GM12873 (cell line): Measurements from ENCODE around the gene SCO1.

Experiments used
- TF ChIP-seq, protein P1 (sequence below): IDR thresholded peaks from 2 replicates; pipeline ENCODE4 v1.5.1; 2012; ENCODE audit warnings: low read depth, mild to moderate bottlenecking, moderate library complexity, low read length, control low read depth; ENCODE audit not compliant: insufficient read depth; ENCODE audit errors: missing control alignments

SCO1 gene

DNA sequence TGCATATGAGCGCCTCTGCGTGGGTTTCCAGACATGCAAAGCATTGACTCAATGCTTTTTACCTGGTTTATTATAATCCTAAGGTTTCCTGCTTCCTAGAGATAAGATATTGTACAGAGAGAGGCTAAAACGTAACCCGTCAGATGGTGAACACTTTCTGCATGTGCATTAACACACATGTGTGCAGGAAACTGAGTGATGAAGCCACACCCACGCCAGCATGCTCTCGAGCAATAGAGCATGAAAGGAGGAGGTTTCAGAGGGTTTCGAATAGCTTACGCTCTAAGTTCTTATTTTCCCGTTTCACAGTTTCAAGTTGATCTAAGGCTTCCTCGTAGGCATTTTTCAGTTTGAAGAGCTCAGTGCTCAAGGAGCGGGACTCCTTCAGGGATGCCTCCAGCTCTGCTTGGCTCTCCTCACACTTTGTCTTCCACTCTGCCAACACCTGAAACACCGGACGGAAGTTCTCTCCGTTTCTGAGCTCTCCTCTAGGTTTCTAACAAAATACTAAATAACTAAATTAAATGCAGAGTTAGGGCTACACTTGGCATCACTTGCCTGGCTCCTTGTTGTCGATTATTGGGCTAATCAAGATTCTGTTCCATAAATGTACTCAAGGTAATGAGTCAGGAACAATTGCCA is 63.5 kb downstream of the SCO1 start:
- TF ChIP-seq, protein P1, sequence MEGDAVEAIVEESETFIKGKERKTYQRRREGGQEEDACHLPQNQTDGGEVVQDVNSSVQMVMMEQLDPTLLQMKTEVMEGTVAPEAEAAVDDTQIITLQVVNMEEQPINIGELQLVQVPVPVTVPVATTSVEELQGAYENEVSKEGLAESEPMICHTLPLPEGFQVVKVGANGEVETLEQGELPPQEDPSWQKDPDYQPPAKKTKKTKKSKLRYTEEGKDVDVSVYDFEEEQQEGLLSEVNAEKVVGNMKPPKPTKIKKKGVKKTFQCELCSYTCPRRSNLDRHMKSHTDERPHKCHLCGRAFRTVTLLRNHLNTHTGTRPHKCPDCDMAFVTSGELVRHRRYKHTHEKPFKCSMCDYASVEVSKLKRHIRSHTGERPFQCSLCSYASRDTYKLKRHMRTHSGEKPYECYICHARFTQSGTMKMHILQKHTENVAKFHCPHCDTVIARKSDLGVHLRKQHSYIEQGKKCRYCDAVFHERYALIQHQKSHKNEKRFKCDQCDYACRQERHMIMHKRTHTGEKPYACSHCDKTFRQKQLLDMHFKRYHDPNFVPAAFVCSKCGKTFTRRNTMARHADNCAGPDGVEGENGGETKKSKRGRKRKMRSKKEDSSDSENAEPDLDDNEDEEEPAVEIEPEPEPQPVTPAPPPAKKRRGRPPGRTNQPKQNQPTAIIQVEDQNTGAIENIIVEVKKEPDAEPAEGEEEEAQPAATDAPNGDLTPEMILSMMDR: no peak

DNA sequence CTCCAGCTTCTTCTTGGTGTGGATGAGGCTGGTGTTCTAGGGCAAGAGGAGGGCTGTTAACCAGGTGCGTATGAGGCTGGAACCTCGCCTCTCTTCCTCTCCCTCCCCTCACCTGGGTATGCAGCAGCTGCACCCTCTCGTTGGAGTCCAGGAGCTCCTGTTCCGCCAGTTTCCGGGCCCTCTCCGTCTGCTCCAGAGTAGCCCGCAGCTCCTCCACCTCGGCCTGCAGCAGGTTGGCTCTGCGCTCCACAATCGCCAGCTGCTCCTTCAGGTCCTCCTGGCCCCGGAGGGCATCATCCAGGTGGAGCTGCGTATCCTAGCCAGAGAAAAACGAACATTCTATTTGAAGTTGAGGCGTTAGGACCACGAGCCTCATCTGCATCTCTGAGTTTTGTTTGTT is 65.6 kb downstream of the SCO1 start:
- TF ChIP-seq, protein P1: no peak

DNA sequence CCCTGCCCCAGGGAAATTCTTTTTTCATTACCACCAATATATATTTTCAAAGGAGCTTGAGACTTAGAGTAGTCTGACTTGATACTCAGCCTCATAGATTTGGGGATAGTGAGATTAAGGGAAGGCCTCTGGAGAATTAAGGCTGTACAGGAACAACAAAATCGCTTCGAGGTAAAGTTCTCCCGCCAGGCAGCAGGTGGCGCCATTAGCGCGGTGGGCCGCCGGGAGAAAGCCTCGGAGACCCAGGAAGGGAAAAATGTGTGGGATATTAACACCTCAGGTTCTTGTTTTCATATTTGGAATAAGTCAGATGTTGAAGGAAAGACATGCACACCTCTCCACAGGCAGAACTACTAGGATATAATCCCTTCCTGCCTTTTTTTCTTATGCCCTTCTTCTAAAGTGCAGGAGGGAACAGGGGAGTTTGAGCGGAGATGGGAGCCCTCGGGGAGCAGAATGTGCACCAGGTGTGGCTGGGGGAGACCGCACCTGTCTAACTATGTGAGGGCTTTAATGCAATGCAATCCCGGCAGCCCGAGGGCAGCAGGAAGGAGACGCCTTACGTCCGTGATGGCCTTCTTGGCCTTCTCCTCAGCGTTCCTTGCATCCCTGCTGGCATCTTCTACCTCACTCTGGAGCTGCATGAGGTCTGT is 66.2 kb downstream of the SCO1 start:
- TF ChIP-seq, protein P1: peak; percentile 87

DNA sequence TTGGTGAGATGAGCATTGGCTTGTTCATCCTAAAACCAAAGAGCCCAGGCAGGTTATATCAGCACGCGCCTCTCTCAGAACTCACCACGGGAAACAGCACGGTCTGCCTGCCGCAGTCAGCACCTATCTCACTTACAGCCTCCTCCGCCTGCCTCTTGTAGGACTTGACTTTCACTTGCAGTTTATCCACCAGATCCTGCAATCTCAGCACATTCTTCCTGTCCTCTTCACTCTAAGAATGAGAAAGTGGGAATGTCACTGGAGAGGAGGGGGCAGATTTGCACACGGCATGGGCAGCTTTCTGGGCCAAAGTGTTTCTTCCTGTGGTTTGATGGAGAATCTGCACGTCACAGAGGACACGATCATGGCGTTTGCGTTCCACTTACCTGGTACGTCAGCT is 67.6 kb downstream of the SCO1 start:
- TF ChIP-seq, protein P1: no peak

DNA sequence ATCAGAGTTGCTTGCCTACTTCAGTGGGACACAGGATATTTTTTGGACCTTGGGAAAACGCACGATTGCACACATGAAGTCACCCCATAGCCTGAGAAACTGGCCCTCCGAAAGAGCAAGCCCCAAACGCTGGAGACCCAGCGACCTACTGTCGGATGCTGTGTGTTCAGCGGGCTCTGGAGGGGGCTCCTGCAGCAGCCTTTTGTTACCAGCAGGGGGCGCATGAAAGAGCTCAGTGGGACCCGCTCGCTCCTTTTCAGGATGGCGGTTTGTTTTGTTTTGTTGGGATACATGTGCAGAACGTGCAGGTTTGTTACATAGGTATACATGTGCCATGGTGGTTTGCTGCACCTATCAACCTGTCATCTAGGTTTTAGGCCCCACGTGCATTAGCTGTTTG is 68.6 kb downstream of the SCO1 start:
- TF ChIP-seq, protein P1: peak; percentile 59

DNA sequence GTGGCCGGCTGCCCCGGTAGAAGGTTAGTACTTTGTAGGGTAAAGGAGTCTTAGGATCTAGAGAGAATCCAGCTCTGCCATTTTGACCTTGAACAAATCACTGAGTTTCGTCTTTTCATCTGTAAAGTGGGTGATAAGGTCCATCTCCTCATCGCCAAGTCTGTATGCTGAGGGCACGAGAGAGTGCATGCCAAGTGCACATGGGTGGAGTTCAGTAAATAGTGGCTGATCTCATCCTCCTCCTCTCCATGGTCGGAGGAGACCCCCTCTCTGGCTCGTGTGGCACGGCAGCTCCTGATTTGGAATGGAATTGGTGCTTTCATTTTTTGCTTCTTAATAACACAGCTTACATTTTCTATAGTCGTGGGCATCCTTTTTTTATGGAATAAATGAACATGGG is 70.9 kb downstream of the SCO1 start:
- TF ChIP-seq, protein P1: no peak

DNA sequence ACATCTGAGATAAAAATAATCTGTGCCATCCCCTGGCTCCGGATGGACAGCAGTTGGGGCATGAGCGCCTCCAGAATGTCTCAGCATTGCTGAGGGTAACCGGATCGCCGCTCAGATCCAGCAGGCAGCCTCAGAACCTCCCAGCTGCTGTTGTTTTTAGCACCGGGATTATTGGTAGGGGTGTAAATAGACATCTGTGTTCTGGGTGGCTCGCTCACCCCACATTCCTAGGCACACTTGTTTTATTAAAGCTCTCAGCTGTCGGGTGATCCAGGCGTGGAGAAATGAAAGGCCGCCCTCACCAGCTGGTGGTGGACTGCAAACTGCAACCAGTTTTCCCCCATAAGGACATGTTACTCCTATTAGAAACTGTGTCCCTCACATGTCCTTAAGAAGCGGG is 72.4 kb downstream of the SCO1 start:
- TF ChIP-seq, protein P1: no peak
